ENCODE measurements around the gene ZFYVE28. TPM values are rescaled to one million over a fixed set of nuclear protein-coding genes. Genes with fewer than 3 reads are reported as not detected.

Gene ZFYVE28
- total and polyA plus RNA-seq, 2 of the 8 experiments (the other 6 are each of a cell fraction or from before 2014, with no cell fraction given): 1.7 to 4.9 TPM

- TF ChIP-seq CHD7 (IDR thresholded peaks at IDR 0.05; ENCODE audit: insufficient replicate concordance, low read length) (no peak), KDM1A (IDR thresholded peaks at IDR 0.05; ENCODE audit: borderline replicate concordance, low read length) (no peak), TBP (IDR thresholded peaks at IDR 0.05; ENCODE audit: low read depth, low read length) (no peak), CHD1 (IDR thresholded peaks at IDR 0.05; ENCODE audit: low read depth, low read length) (no peak), SP4 (IDR thresholded peaks at IDR 0.05; ENCODE audit: low read length) (no peak)
Measured at GRCh38 chr4:2449051-2449450, 30.6 kb upstream of the ZFYVE28 start (continued).

All from H1 (cell line).